AG04450 (cell line): ENCODE measurements around the gene RUBCNL. TPM values are rescaled to one million over a fixed set of nuclear protein-coding genes. Genes with fewer than 3 reads are reported as not detected.

Source experiments
- CTCF ChIA-PET: fragments of 300-600, 350-600 bp; formaldehyde crosslinking; extraction: SDS; loops from one replicate; lab custom pipeline; 2022; ENCODE audit warnings: antibody characterized with exemption, inconsistent platforms; lab: Charles Lee
- POLR2A ChIA-PET: fragments of 350-600 bp; formaldehyde crosslinking; extraction: SDS; loops from one replicate; lab custom pipeline; 2021; ENCODE audit warnings: antibody characterized with exemption, inconsistent platforms; lab: Yijun Ruan, JAX
- DNase-seq: peaks from one replicate; pipeline ENCODE4 v3.0.0-alpha.2; 2011; ENCODE audit warnings: low read depth, low spot score
- H3K27ac ChIP-seq: one replicate; pipeline ENCODE4 v1.5.1; 2012; ENCODE audit warnings: low read depth, low read length, control low read depth
- H3K27me3 ChIP-seq: one replicate; pipeline ENCODE4 v1.6.0; 2012; ENCODE audit warnings: low read length; ENCODE audit not compliant: control insufficient read depth, insufficient read depth
- H3K4me3 ChIP-seq: 2 replicates; pipeline ENCODE4 v1.5.1; 2011; ENCODE audit warnings: mild to moderate bottlenecking, low read depth, low read length, control low read depth
- H3K9me3 ChIP-seq: 2 replicates; pipeline ENCODE4 v1.5.1; 2012; ENCODE audit warnings: low read length; ENCODE audit not compliant: control insufficient read depth, insufficient read depth
- CTCF ChIP-seq: IDR thresholded peaks from 2 replicates; pipeline ENCODE4 v1.5.1; 2011; ENCODE audit warnings: low read depth, low read length, control low read depth, inconsistent platforms
- polyA plus RNA-seq: library from polyadenylated mRNA; depleted of rRNA; stranded (reverse); fragments of >200 nt; gene quantifications from 2 replicates; pipeline ENCODE4 v1.2.3, GENCODE V29; 2011

The RUBCNL gene
- polyA plus RNA-seq, 1 experiment, result not detected

DNA sequence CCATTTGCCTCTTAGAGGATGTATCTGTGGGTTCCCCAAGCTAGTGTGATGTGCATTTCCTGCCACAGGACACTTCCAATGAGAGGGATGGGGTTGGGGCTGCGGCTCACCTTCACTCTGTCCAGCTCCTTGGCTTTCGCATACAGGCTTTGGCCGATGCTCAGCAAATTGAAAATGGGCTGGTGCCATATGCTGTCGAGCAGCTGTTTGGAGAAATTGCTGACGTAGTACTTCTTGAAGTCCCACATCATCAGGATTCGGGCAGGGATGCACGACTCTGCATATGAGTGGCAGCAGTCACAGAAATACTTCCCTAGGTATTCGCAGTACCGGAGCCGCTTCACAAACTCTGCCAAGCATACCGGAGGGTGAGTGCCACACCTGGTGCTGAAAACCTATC lies 37.0 kb downstream of the RUBCNL start:
- Histone ChIP-seq H3K4me3 (no peak overlapping the region), H3K27me3 (peaks cover 9% of the 10 kb centered on the region), H3K9me3 (peaks cover 2% of the 10 kb centered on the region), H3K27ac (no peak overlapping the region)
- POLR2A ChIA-PET, result no interaction called here
- DNase-seq, result no peak
- no peak for TF ChIP-seq CTCF
- CTCF ChIA-PET, result no interaction called here

GRCh38 chr13:46348961-46349360 lies 38.1 kb downstream of the RUBCNL start:
- no peak for TF ChIP-seq CTCF
- Histone ChIP-seq H3K27me3 (peaks cover 18% of the 10 kb centered on the region), H3K9me3 (peaks cover 2% of the 10 kb centered on the region), H3K27ac (no peak overlapping the region), H3K4me3 (no peak overlapping the region)
- ChIA-PET CTCF (interaction anchor here (0.7 kb wide), 1 partner anchor 28 kb away, joined by 3 read pairs; no protein-coding TSS in a partner anchor), POLR2A (interaction anchor here (0.7 kb wide), 1 partner anchor 472 kb away, joined by 4 read pairs; no protein-coding TSS in a partner anchor)
- no peak for DNase-seq

GRCh38 chr13:46347277-46347676 lies 39.8 kb downstream of the RUBCNL start:
- Histone ChIP-seq H3K27ac (no peak overlapping the region), H3K27me3 (peaks cover 26% of the 10 kb centered on the region), H3K4me3 (no peak overlapping the region), H3K9me3 (no peaks in the 10 kb centered on the region; the same call in 1 of the 2 replicates)
- ChIA-PET CTCF (no interaction called here), POLR2A (no interaction called here)
- TF ChIP-seq CTCF, result no peak
- no peak for DNase-seq

DNA sequence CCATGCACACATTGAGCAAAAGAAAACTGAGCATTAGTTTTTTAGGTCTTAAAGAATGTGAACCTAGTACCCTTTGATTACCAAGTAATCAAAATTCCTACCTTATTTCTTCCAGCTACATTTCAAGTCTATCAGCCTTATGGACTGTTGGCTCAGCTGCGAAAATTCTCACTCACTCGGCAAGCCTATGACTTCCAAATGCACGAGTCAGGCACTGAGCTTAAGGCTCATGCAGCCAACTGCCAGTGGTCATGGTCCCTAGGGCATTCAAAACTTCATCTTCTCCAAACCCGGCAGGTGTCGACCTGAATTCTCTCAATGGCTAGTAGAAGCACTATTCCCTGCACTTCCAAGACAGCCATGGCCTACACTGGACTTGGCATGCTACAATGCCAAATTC lies 41.2 kb downstream of the RUBCNL start:
- H3K9me3 ChIP-seq, result no peaks in the 10 kb centered on the region; the same call in 1 of the 2 replicates
- POLR2A ChIA-PET, result no interaction called here
- no peak overlapping the region for H3K27ac ChIP-seq
- no peak for DNase-seq
- peaks cover 26% of the 10 kb centered on the region for H3K27me3 ChIP-seq
- TF ChIP-seq CTCF, result no peak
- H3K4me3 ChIP-seq, result no peak overlapping the region
- CTCF ChIA-PET, result interaction anchor here (0.6 kb wide), 1 partner anchor 136 kb away, joined by 3 read pairs; no protein-coding TSS in a partner anchor

- POLR2A ChIA-PET, result no interaction called here
- peaks cover 26% of the 10 kb centered on the region for H3K27me3 ChIP-seq
- H3K27ac ChIP-seq, result no peak overlapping the region
- no peak for DNase-seq
- CTCF ChIA-PET, result no interaction called here
- H3K9me3 ChIP-seq, result no peaks in the 10 kb centered on the region; the same call in 1 of the 2 replicates
- H3K4me3 ChIP-seq, result no peak overlapping the region
- TF ChIP-seq CTCF, result no peak
Observed at GRCh38 chr13:46345398-46345797, 41.7 kb downstream of the RUBCNL start.
